ENCODE data around the gene ZNF594.

ZNF594 gene

DNA sequence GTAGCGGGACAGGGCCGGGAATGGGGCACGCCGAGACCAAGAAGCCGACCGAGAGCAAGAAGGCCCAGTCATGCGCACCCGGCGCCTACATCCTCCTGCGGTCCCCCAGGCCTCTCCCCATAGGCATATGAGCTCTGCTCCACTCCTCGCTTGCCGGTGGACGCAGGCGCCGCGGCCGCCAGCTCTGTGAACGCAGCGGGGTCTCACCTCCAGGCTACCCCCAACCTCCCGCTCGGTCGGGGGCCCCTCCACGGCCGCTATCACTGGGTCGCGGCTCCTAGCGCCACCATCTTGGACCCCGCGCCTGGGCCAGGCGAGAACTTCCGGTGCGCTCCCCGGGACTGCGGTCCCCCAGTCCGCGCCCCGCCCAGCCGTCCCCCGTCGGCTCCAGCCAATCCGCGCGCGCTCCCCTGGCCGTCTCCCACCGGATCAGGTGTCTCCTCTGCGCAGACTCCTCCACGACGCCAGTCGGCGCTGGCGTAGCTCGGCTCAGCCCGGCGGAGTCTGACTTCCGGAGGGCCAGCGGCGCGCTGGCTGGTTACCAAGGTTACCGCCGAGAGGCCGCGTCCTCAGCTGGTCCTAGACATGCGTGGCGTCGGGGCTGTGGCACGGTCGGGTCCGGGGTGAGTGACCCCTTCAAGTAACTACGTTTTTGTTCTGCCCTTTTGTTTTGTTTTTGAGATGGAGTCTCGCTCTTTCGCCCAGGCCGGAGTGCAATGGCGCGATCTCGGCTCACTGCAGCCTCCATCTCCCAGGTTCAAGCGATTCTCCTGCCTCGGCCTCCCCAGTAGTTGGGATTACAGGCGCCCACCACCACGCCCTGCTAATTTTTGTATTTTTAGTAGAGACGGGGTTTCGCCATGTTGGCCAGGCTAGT is at the start of gene ZNF594:
ZNF594 (minus strand) TSS at position 328 of the 877 bp plus-strand sequence. CDS start 7,612 bp downstream, outside the sequence.
- no peak for TF ChIP-seq GATA2 (IDR thresholded peaks at IDR 0.05; ENCODE audit: low read depth, low read length)
- no peak for TF ChIP-seq GATA3 (IDR thresholded peaks at IDR 0.05; ENCODE audit: low read depth, low read length)

- TF ChIP-seq GATA2 (IDR thresholded peaks at IDR 0.05; ENCODE audit: low read depth, low read length), result no peak
- no peak for TF ChIP-seq GATA3 (IDR thresholded peaks at IDR 0.05; ENCODE audit: low read depth, low read length)
Observed at GRCh38 chr17:5238333-5238732, 46.7 kb upstream of the ZNF594 start.

DNA sequence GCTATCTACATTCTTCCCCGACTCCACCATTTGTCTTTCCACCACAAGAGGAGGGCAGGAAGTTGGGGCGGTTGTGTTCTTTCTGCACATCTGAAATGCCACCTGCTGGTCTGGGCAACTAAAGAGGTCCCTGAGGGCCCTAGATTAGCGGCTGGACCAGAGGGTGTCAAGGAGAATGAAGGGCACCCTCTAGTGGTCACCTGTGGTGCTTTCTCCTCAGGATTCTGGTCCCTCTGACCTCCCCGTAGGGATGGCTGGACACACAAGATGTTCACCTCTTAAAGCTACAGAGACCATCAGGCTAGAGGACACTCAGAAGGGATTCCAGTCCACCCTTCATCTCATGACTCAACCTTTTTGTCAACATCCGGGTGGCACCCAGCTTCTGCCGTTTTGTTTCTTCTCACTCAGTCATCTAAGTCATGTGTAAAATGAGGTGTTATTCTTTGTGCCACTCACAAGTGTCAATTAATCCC is 45.9 kb upstream of the ZNF594 start:
- TF ChIP-seq GATA2 (IDR thresholded peaks at IDR 0.05; ENCODE audit: low read depth, low read length) (no peak), GATA3 (IDR thresholded peaks at IDR 0.05; ENCODE audit: low read depth, low read length) (no peak)

- TF ChIP-seq GATA3 (IDR thresholded peaks at IDR 0.05; ENCODE audit: low read depth, low read length) (no peak), GATA2 (IDR thresholded peaks at IDR 0.05; ENCODE audit: low read depth, low read length) (no peak)
Observed at GRCh38 chr17:5236938-5237540, 45.4 kb upstream of the ZNF594 start.

GRCh38 chr17:5234645-5235576 is 43.2 kb upstream of the ZNF594 start, which contains the start of gene SCIMP:
Gene SCIMP, minus strand, starts transcription at chr17:5234860. Its CDS starts 105 bp downstream, at chr17:5234755.
- TF ChIP-seq GATA2 (IDR thresholded peaks at IDR 0.05; ENCODE audit: low read depth, low read length), result no peak
- TF ChIP-seq GATA3 (IDR thresholded peaks at IDR 0.05; ENCODE audit: low read depth, low read length), result no peak

- TF ChIP-seq GATA2 (IDR thresholded peaks at IDR 0.05; ENCODE audit: low read depth, low read length), result no peak
Observed at GRCh38 chr17:5226940-5227878, 35.5 kb upstream of the ZNF594 start.

- TF ChIP-seq GATA3 (IDR thresholded peaks at IDR 0.05; ENCODE audit: low read depth, low read length), result no peak
- TF ChIP-seq GATA2 (IDR thresholded peaks at IDR 0.05; ENCODE audit: low read depth, low read length), result no peak
Observed at GRCh38 chr17:5225668-5226457, 34.2 kb upstream of the ZNF594 start.

GRCh38 chr17:5220074-5220473 is 28.4 kb upstream of the ZNF594 start:
- TF ChIP-seq GATA2 (IDR thresholded peaks at IDR 0.05; ENCODE audit: low read depth, low read length) (no peak), GATA3 (IDR thresholded peaks at IDR 0.05; ENCODE audit: low read depth, low read length) (no peak)

DNA sequence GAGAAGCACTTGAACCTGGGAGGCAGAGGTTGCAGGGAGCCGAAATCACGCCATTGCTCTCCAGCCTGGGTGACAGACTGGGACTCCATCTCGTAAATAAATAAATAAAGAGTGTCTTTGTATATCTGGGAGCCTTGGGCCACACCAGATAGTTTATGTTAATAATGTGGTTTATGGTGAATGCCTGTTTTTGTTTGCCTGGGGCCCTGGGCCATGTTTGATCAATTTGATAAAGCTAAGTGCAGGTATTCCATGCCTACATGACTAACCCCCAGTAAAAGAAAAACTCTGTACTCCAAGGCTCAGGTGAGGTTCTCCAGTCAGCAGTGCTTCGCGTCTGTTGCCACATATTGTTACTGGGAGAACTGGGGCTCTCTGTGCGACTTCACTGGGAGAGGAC is 27.9 kb upstream of the ZNF594 start:
- TF ChIP-seq GATA3 (IDR thresholded peaks at IDR 0.05; ENCODE audit: low read depth, low read length) (no peak), GATA2 (IDR thresholded peaks at IDR 0.05; ENCODE audit: low read depth, low read length) (no peak)

DNA sequence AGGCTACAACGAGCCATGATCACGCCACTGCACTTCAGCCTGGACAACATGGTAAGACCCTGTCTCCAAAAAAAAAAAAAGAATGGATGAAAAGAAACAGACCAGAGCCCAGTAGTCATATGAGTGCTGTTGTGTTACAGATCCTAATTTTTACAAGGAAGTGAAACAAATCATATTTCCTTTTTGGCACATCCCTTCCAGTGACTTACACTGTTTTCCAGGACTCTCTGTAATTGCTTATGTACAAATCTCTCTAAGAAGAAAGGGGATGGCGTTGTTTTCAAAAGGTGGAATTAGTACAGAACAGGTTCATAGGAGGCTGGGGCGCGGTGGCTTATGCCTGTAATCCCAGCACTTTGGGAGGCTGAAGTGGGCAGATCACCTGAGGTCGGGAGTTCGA is 19.8 kb upstream of the ZNF594 start:
- no peak for TF ChIP-seq GATA2 (IDR thresholded peaks at IDR 0.05; ENCODE audit: low read depth, low read length)
- no peak for TF ChIP-seq GATA3 (IDR thresholded peaks at IDR 0.05; ENCODE audit: low read depth, low read length)

- TF ChIP-seq GATA2 (IDR thresholded peaks at IDR 0.05; ENCODE audit: low read depth, low read length), result no peak
- no peak for TF ChIP-seq GATA3 (IDR thresholded peaks at IDR 0.05; ENCODE audit: low read depth, low read length)
Observed at GRCh38 chr17:5210614-5211252, 19.1 kb upstream of the ZNF594 start.

DNA sequence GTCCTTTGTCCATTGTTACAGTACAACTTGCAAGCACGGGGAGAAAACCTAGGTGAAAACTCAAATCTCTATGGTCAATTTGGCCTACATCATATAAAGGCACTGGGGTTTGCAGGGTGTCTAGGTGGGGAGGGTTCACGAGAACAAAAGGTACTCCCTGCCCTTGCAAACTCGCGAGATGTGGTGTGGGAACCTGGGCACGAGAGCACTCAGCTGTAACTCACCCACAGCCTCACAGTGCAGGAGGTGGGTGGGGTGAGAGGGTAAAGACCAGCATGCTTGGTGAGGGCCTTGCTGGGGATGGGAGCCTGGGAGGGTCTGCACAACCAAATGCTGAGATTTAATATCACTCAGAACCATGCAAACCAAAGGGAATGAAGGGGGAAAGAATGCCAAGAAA is 18.4 kb upstream of the ZNF594 start:
- TF ChIP-seq GATA3 (IDR thresholded peaks at IDR 0.05; ENCODE audit: low read depth, low read length) (no peak), GATA2 (IDR thresholded peaks at IDR 0.05; ENCODE audit: low read depth, low read length) (no peak)
